Karpas-422 (cell line): ENCODE data around the gene ARHGAP9. TPM values are rescaled to one million over a fixed set of nuclear protein-coding genes. Genes with fewer than 3 reads are reported as not detected.
A peak's percentile ranks its signal among the peaks of the same experiment; 100 is the strongest.

Experiments used
- DNase-seq: peaks from one replicate; pipeline ENCODE4 v3.0.0-alpha.2; 2015
- H2AFZ ChIP-seq: fragments of 200-600 bp; sonication (generic); 2 replicates; pipeline ENCODE4 v1.6.1; 2014; ENCODE audit warnings: antibody characterized with exemption, low read length, mixed read lengths
- H3K27ac ChIP-seq: fragments of 200-600 bp; sonication (generic); 2 replicates; pipeline ENCODE4 v1.5.1; 2014; ENCODE audit warnings: mild to moderate bottlenecking, low read length, moderate library complexity
- H3K27me3 ChIP-seq: fragments of 200-600 bp; sonication (generic); 2 replicates; pipeline ENCODE4 v1.6.1; 2014; ENCODE audit warnings: low read length, mixed read lengths
- H3K36me3 ChIP-seq: fragments of 200-600 bp; sonication (generic); 2 replicates; pipeline ENCODE4 v1.6.1; 2014; ENCODE audit warnings: low read length, mixed read lengths; ENCODE audit not compliant: insufficient read depth
- H3K4me1 ChIP-seq: fragments of 200-600 bp; sonication (generic); 2 replicates; pipeline ENCODE4 v1.6.1; 2014; ENCODE audit warnings: mild to moderate bottlenecking, low read length, mixed read lengths
- H3K4me2 ChIP-seq: fragments of 200-600 bp; sonication (generic); 2 replicates; pipeline ENCODE4 v1.6.1; 2014; ENCODE audit warnings: low read length, low read depth, mild to moderate bottlenecking; ENCODE audit not compliant: poor library complexity, severe bottlenecking
- H3K4me3 ChIP-seq: fragments of 200-600 bp; sonication (generic); 2 replicates; pipeline ENCODE4 v1.5.1; 2014; ENCODE audit warnings: mild to moderate bottlenecking, antibody characterized with exemption, low read length, mixed read lengths
- H3K79me2 ChIP-seq: fragments of 200-600 bp; sonication (generic); 2 replicates; pipeline ENCODE4 v1.6.1; 2014; ENCODE audit warnings: mild to moderate bottlenecking, low read length, mixed read lengths
- H3K9ac ChIP-seq: fragments of 200-600 bp; sonication (generic); 2 replicates; pipeline ENCODE4 v1.6.0; 2014; ENCODE audit warnings: low read length
- H3K9me2 ChIP-seq: fragments of 200-600 bp; sonication (generic), shearing (Covaris generic); replicated peaks from 2 replicates; pipeline ENCODE4 v1.6.0; 2014; ENCODE audit warnings: mild to moderate bottlenecking, low read length, moderate library complexity; ENCODE audit not compliant: insufficient read depth
- H3K9me3 ChIP-seq: fragments of 300-700, 200-600 bp; sonication (generic); 2 replicates; pipeline ENCODE4 v1.6.1; 2014; ENCODE audit warnings: low read length, mixed read lengths
- H4K20me1 ChIP-seq: fragments of 200-600 bp; sonication (generic); 2 replicates; pipeline ENCODE4 v1.6.1; 2014; ENCODE audit warnings: mild to moderate bottlenecking, antibody characterized with exemption, low read length, low read depth; ENCODE audit not compliant: insufficient read depth
- total RNA-seq: library from RNA; depleted of rRNA; stranded (reverse); fragments of >200 nt; shearing (Covaris generic); gene quantifications from 2 replicates; pipeline ENCODE4 v1.2.3, GENCODE V29; 2014; ENCODE audit warnings: low replicate concordance

ARHGAP9 gene
- total RNA-seq, 1 experiment from 2014 or later: 12.3 TPM

DNA sequence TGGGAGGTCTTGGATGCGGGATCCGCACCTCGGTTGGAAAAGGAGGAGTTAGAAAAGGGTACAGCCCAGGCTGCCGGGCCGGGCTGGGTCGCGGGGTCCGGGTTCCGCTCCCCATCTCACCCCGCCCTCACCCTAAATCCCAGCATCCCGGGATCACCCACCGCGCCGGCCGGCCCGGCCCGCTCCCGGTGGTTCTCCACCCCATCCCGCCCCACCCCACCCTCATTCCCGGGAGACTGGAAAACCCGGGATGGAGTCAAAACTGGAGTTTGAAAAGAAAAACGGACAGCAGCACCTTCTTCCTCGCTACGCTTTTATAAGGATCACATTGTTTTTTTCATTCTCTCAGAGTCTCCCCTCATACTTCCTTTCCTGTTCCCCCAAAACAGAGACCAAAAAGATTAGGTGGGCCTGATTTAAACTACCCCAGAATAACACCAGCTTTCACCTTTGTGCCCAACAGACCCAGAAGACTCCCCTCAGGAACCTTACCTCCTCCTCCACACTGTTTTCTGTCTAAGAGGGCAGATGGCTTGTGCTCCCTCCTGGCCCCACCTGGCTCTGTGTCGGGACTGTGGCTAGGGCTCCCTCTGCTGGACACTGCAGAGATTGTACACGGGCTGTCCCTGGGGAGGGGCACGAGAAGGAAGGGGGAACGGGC, 17.3 kb downstream of the ARHGAP9 start:
- H3K4me2 ChIP-seq: peak overlapping the region; percentile 98
- H3K36me3 ChIP-seq: no peaks in the 10 kb centered on the region
- H2AFZ ChIP-seq: peak overlapping the region; percentile 85; the same call in 1 of the 2 replicates
- H3K79me2 ChIP-seq: no peaks in the 10 kb centered on the region
- no peaks in the 10 kb centered on the region for H3K9me3 ChIP-seq
- no peaks in the 10 kb centered on the region for H3K27me3 ChIP-seq
- H4K20me1 ChIP-seq: no peaks in the 10 kb centered on the region
- peak overlapping the region; percentile 74 for H3K4me3 ChIP-seq
- H3K9ac ChIP-seq: peak overlapping the region; percentile 83
- no peaks in the 10 kb centered on the region for H3K9me2 ChIP-seq
- DNase-seq: peak; percentile 97
- no peak overlapping the region for H3K27ac ChIP-seq
- H3K4me1 ChIP-seq: peaks cover 39% of the 10 kb centered on the region

- DNase-seq: peak; percentile 64
- H2AFZ ChIP-seq: peak overlapping the region; percentile 85; the same call in 1 of the 2 replicates
- H3K9me3 ChIP-seq: no peaks in the 10 kb centered on the region
- peak overlapping the region; percentile 74 for H3K4me3 ChIP-seq
- H3K36me3 ChIP-seq: no peaks in the 10 kb centered on the region
- H3K79me2 ChIP-seq: no peaks in the 10 kb centered on the region
- peaks cover 35% of the 10 kb centered on the region for H3K4me1 ChIP-seq
- no peaks in the 10 kb centered on the region for H3K27me3 ChIP-seq
- H3K9me2 ChIP-seq: no peaks in the 10 kb centered on the region
- no peaks in the 10 kb centered on the region for H4K20me1 ChIP-seq
- no peak overlapping the region for H3K27ac ChIP-seq
- H3K9ac ChIP-seq: peak overlapping the region; percentile 83
- peak overlapping the region; percentile 98 for H3K4me2 ChIP-seq
Measured at GRCh38 chr12:57461917-57462250, 17.8 kb downstream of the ARHGAP9 start.

DNA sequence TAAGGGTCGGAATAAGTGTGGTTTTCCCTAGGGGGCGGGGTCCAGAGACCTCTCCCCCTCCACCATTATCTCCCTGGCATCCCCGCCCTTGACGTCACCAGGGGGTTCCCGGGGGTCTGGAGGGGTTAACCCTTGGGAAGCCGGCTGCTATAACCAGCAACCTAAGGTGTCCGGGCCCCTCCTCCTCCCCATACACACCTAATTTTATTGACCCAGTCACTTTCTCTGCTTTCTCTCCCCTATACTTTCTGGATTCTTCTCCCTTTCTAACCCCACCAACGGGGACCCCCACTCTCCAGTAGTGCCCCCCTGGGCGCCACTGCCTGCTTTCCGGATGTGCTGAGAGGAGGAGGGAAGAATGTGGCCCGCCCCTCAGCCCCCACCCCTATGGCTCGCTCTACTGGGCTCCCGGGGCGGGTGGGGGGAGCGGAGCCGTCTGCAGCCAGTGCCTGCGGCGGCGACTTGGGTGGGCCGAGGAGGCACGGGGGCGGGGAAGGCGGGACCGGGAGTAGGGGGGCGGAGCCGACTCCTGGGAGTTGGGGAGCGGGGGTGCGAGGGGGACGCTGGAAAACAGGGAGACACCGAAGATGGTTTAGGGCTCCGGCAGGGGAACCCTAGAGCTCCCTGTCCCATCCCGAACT, 18.3 kb downstream of the ARHGAP9 start:
- Histone ChIP-seq H2AFZ (peak overlapping the region; percentile 85; the same call in 1 of the 2 replicates), H3K9me2 (no peaks in the 10 kb centered on the region)

GRCh38 chr12:57460841-57461275, 18.8 kb downstream of the ARHGAP9 start:
- Histone ChIP-seq H3K27ac (no peak overlapping the region), H3K9ac (peak overlapping the region; percentile 83), H3K36me3 (no peaks in the 10 kb centered on the region), H3K4me2 (peak overlapping the region; percentile 98), H3K9me2 (no peaks in the 10 kb centered on the region), H3K27me3 (no peaks in the 10 kb centered on the region), H3K9me3 (no peaks in the 10 kb centered on the region), H3K4me3 (peak overlapping the region; percentile 74), H3K4me1 (peaks cover 41% of the 10 kb centered on the region), H4K20me1 (no peaks in the 10 kb centered on the region), H3K79me2 (no peaks in the 10 kb centered on the region), H2AFZ (no peak overlapping the region)
- DNase-seq: no peak

More for the DNA sequence above, 18.3 kb downstream of the ARHGAP9 start:
- H3K79me2 ChIP-seq: no peaks in the 10 kb centered on the region
- peak overlapping the region; percentile 83 for H3K9ac ChIP-seq
- no peaks in the 10 kb centered on the region for H3K36me3 ChIP-seq
- H3K4me1 ChIP-seq: peaks cover 36% of the 10 kb centered on the region
- H3K9me3 ChIP-seq: no peaks in the 10 kb centered on the region
- DNase-seq: peak; percentile 66
- no peaks in the 10 kb centered on the region for H3K27me3 ChIP-seq
- H3K27ac ChIP-seq: no peak overlapping the region
- peak overlapping the region; percentile 98 for H3K4me2 ChIP-seq
- no peaks in the 10 kb centered on the region for H4K20me1 ChIP-seq
- peak overlapping the region; percentile 74 for H3K4me3 ChIP-seq

GRCh38 chr12:57460468-57460784, 19.2 kb downstream of the ARHGAP9 start:
- Histone ChIP-seq H2AFZ (no peak overlapping the region), H4K20me1 (no peaks in the 10 kb centered on the region), H3K79me2 (no peaks in the 10 kb centered on the region), H3K4me3 (peak overlapping the region; percentile 74), H3K4me2 (peak overlapping the region; percentile 98), H3K27me3 (no peaks in the 10 kb centered on the region), H3K36me3 (no peaks in the 10 kb centered on the region), H3K9ac (peak overlapping the region; percentile 83), H3K9me2 (no peaks in the 10 kb centered on the region), H3K9me3 (no peaks in the 10 kb centered on the region), H3K27ac (no peak overlapping the region), H3K4me1 (peaks cover 45% of the 10 kb centered on the region)
- peak; percentile 71 for DNase-seq

- peak within 1 kb of the TSS; percentile 90 for H3K27ac ChIP-seq
- no peaks in the 10 kb centered on the region for H3K27me3 ChIP-seq
- H3K9me3 ChIP-seq: no peaks in the 10 kb centered on the region
- DNase-seq: no peak
- H3K79me2 ChIP-seq: no peaks in the 10 kb centered on the region
- H2AFZ ChIP-seq: peak within 1 kb of the TSS; percentile 84
- H3K4me3 ChIP-seq: peak within 1 kb of the TSS; percentile 74
- H4K20me1 ChIP-seq: no peaks in the 10 kb centered on the region
- no peaks in the 10 kb centered on the region for H3K36me3 ChIP-seq
- peak within 1 kb of the TSS; percentile 98 for H3K4me2 ChIP-seq
- peak within 1 kb of the TSS; percentile 83 for H3K9ac ChIP-seq
- H3K4me1 ChIP-seq: peaks cover 50% of the 10 kb centered on the region
- no peaks in the 10 kb centered on the region for H3K9me2 ChIP-seq
Measured at GRCh38 chr12:57459750-57460467, 19.8 kb downstream of the ARHGAP9 start, which contains the start of gene GLI1. Gene GLI1, plus strand, starts transcription at chr12:57459785. Its CDS starts 3,907 bp downstream, at chr12:57463692.

DNA sequence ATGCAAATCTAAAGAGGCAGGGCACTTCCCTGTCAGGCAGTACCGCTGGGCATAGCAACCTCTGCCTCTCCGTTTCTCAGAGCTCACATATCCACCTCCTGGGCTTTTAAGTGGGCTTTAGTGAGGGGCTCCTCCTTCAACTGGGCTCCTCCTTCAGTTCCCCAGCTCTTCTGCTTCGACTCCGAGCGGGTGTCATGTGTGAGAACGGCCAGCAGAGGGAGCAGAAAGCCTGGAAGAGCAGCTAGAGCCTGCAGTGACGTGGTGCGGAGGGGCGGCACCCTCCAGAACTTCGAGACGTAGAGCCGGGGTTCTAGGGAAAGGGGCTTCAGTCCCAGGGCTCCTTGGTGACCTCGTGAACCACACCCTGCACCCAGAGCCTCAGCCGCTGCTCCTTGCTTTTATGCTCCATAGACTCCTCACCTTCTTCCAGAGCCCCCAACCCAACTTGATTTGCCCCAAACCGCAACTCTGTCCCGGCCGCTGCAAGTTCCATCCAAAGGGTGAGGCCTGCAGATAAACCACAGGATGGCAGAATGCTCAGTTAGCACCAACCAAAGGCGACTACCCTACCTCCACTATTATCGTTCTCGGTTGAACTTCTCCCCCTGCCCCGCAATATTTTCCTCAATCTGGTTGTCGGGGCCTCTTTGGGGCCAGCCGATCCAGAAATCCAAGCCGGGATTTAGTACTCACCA, 20.5 kb downstream of the ARHGAP9 start:
- Histone ChIP-seq H4K20me1 (no peaks in the 10 kb centered on the region), H3K4me3 (peak overlapping the region; percentile 74), H3K9ac (peak overlapping the region; percentile 83), H3K27ac (peak overlapping the region; percentile 90), H3K4me1 (peaks cover 57% of the 10 kb centered on the region), H3K36me3 (no peaks in the 10 kb centered on the region), H3K79me2 (no peaks in the 10 kb centered on the region), H3K9me2 (no peaks in the 10 kb centered on the region), H2AFZ (peak overlapping the region; percentile 84), H3K4me2 (peak overlapping the region; percentile 98), H3K9me3 (no peaks in the 10 kb centered on the region), H3K27me3 (no peaks in the 10 kb centered on the region)
- peak; percentile 98 for DNase-seq
